Measurements from ENCODE around the gene BCAS3. TPM values are rescaled to one million over a fixed set of nuclear protein-coding genes. Genes with fewer than 3 reads are reported as not detected.

Gene BCAS3
- total RNA-seq, 4 donors from 2014 or later: 20.7 to 76.3 (median 39.8) TPM

- WGBS, 2 donors (ENCODE audit: low coverage in 1 of 2): 67 to 72% methylated on average over 9 to 10 of the region's 10 CpGs
- Histone ChIP-seq H3K27ac (no peak overlapping the region), H3K4me3 (no peak overlapping the region), H3K9me3 (no peaks in the 10 kb centered on the region), H3K36me3 (no peaks in the 10 kb centered on the region), H3K27me3 (no peaks in the 10 kb centered on the region), H3K4me1 (no peaks in the 10 kb centered on the region)
- in situ Hi-C loops (cut with MboI; ENCODE audit: low pct_ligation_motif_present in 1 of 4, low pct_unique_long_range_greater_than_20kb in 1 of 4, low sequenced_read_pairs in 3 of 4): loop anchor here in 1 of 4 donors (10.0 kb wide), 1 partner anchor 57 kb away; no protein-coding TSS in a partner anchor
- TF ChIP-seq POLR2A (IDR thresholded peaks at IDR 0.05) (no peak), POLR2AphosphoS5 (IDR thresholded peaks at IDR 0.05) (peak in 1 of 3 donors; percentile 28), EP300 (IDR thresholded peaks at IDR 0.05; ENCODE audit: low read depth) (no peak), CTCF (IDR thresholded peaks at IDR 0.05) (no peak)
- intact Hi-C loops (cut with DNase I; ENCODE audit: low total_unique reads): no loop called here
- DNase-seq: no peak
These were observed 614.0 kb downstream of the BCAS3 start for GRCh38 chr17:61291451-61292285.

GRCh38 chr17:61294286-61294685 lies 616.6 kb downstream of the BCAS3 start:
- Histone ChIP-seq H3K27ac (no peak overlapping the region), H3K9me3 (no peaks in the 10 kb centered on the region), H3K27me3 (no peaks in the 10 kb centered on the region), H3K4me1 (no peaks in the 10 kb centered on the region), H3K36me3 (no peaks in the 10 kb centered on the region), H3K4me3 (no peak overlapping the region)
- WGBS, 2 donors (ENCODE audit: low coverage in 1 of 2): 84 to 100% methylated on average over 1 to 2 of the region's 2 CpGs
- no peak for TF ChIP-seq POLR2AphosphoS5 (IDR thresholded peaks at IDR 0.05)
- intact Hi-C loops (cut with DNase I; ENCODE audit: low total_unique reads) (no loop called here), in situ Hi-C loops (cut with MboI; ENCODE audit: low pct_ligation_motif_present in 1 of 4, low pct_unique_long_range_greater_than_20kb in 1 of 4, low sequenced_read_pairs in 3 of 4) (loop anchor here in 1 of 4 donors (10.0 kb wide), 1 partner anchor 59 kb away; no protein-coding TSS in a partner anchor)
- DNase-seq: no peak

DNA sequence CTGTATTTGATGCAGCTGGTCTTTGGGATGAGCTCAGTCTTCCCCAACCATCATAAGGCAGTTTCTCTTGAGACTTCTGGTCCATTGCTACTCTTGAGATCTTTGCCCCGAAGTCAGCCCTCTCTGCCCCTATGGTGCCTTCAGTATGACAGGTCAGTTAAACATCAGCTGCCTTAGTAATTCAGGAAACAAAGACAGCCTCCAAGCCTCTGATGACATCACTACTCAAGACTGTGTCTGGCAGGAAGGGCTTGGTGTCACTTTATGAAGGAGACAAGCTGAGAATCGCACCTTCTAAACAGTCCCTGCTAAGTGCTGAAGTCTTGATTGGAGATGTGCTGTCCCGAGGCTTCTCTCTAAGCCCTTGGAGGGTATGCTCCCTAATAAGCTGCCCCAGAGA lies 617.1 kb downstream of the BCAS3 start:
- TF ChIP-seq CTCF (IDR thresholded peaks at IDR 0.05): no peak
- TF ChIP-seq POLR2A (IDR thresholded peaks at IDR 0.05): no peak
- no peak for TF ChIP-seq EP300 (IDR thresholded peaks at IDR 0.05; ENCODE audit: low read depth)
- TF ChIP-seq POLR2AphosphoS5 (IDR thresholded peaks at IDR 0.05): no peak
- no peaks in the 10 kb centered on the region for H3K27me3 ChIP-seq
- intact Hi-C loops (cut with DNase I; ENCODE audit: low total_unique reads): no loop called here
- DNase-seq: no peak
- no peaks in the 10 kb centered on the region for H3K9me3 ChIP-seq
- no peaks in the 10 kb centered on the region for H3K4me1 ChIP-seq
- no peak overlapping the region for H3K4me3 ChIP-seq
- H3K36me3 ChIP-seq: no peaks in the 10 kb centered on the region
- WGBS, 2 donors (ENCODE audit: low coverage in 1 of 2): 67 to 78% methylated on average over 1 to 3 of the region's 3 CpGs
- in situ Hi-C loops (cut with MboI; ENCODE audit: low pct_ligation_motif_present in 1 of 4, low pct_unique_long_range_greater_than_20kb in 1 of 4, low sequenced_read_pairs in 3 of 4): loop anchor here in 1 of 4 donors (10.0 kb wide), 1 partner anchor 60 kb away; no protein-coding TSS in a partner anchor
- H3K27ac ChIP-seq: no peak overlapping the region

DNA sequence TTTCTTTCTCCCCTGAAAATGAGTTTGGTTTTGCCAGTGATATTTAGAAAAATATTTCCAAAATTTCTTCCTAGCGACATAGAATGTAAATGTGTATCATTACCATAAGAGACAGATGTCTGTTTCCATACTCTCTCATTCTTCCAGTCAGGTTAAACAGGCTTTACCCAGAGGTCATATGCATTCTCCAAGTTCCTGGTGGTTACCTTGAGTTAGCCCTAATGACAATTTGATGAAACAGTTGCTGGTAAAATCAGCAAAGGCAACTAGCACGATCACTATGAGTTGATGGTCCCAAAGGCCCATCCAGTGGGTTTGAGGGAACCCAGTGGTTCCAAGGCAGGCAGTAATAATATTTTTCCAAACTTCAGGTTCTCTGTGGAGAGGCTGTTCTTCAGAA lies 618.4 kb downstream of the BCAS3 start:
- intact Hi-C loops (cut with DNase I; ENCODE audit: low total_unique reads): no loop called here
- Histone ChIP-seq H3K27ac (no peak overlapping the region), H3K27me3 (no peaks in the 10 kb centered on the region), H3K9me3 (no peaks in the 10 kb centered on the region), H3K4me3 (no peak overlapping the region), H3K4me1 (no peaks in the 10 kb centered on the region), H3K36me3 (no peaks in the 10 kb centered on the region)
- WGBS, 2 donors (ENCODE audit: low coverage in 1 of 2): 90 to 100% methylated on average over 2 of the region's 2 CpGs
- DNase-seq: no peak
- in situ Hi-C loops (cut with MboI; ENCODE audit: low pct_ligation_motif_present in 1 of 4, low pct_unique_long_range_greater_than_20kb in 1 of 4, low sequenced_read_pairs in 3 of 4): loop anchor here in 1 of 4 donors (10.0 kb wide), 1 partner anchor 61 kb away; no protein-coding TSS in a partner anchor
- TF ChIP-seq POLR2AphosphoS5 (IDR thresholded peaks at IDR 0.05) (no peak), CTCF (IDR thresholded peaks at IDR 0.05) (no peak), EP300 (IDR thresholded peaks at IDR 0.05; ENCODE audit: low read depth) (no peak), POLR2A (IDR thresholded peaks at IDR 0.05) (no peak)

All from transverse colon (tissue), 4 donors.